NCI-H2227 treated with DMSO at 0.1 percent for 48 hours (cell line): ENCODE results near the gene PTPN5.

ENCODE experiments used
- DNase-seq: peaks from one replicate; lab custom pipeline; 2025; lab: John Stamatoyannopoulos, UW

Gene PTPN5

DNA sequence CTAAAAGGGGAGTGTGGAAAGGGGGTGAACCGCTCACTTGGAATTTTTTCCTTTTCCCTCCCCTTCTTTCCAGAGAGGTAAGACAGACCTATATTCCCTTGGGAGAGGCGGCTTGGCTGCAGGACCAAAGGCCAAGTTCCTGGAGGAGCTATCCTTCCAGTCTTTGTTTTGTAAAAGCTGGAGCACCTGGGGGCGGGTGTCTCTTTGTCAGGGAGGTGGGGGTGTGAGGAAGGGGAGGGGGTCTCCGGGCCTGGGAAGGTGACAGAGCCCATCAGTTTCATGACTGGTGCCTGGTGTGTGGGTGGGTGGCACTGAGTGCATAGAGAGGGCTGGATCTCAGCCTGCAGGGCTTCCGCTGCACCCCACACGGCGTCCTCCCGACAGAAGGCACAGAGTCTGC is 18.5 kb downstream of the PTPN5 start:
- DNase-seq, result no peak

DNA sequence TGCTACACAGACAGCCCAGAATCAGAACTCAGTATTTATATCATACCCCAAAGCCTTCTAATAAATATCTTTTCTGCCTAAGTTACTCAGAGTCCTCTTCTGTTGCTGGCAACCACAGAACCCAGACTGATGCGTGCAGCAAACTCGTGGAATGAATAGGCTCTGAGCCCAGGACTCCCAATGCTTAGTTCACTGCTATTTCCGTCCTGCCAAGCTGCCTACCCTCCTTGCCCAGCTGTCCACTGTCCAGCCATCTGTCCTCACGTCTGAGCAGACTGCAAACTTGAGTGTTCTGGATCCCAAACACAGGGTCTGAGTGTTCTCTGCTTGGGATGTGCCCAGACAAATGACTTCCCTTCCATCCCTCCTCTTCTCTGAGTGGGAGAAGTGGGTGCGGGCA is 19.4 kb downstream of the PTPN5 start:
- DNase-seq, result no peak

- DNase-seq, result no peak
These were observed 20.1 kb downstream of the PTPN5 start for GRCh38 chr11:18771266-18772035.

DNA sequence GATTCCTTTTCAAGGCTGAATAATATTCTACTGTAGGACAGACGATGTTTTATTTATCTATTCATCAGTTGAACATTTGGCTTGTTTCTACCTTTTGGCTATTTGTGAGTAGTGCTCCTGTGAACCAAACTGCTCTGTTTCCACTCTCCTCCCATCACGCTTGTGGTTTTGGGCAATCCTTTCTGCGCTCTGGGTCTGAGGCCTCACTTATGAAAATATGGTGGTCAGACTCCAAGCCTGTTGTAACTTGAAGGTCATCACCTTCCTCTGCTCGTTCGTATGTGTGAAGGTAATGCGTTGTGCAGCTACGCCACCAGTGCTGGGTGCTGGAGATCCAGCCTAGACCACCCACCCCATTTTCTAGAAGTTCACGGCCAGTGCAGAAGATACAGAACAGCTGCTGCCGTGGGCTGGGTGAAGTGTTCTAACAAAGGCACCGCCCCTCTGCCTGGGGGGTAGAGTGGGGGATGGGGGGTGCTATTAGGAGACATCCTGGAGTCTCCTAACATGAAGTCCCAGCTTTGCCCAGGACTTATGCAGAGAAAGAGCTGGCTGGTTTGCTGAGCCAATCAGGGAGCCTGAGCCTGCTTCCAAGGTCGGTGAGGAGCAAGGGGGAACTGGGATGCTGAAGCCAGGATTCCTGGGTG is 21.0 kb downstream of the PTPN5 start:
- no peak for DNase-seq

- DNase-seq, result no peak
These were observed 21.7 kb downstream of the PTPN5 start for GRCh38 chr11:18769802-18770456.

DNA sequence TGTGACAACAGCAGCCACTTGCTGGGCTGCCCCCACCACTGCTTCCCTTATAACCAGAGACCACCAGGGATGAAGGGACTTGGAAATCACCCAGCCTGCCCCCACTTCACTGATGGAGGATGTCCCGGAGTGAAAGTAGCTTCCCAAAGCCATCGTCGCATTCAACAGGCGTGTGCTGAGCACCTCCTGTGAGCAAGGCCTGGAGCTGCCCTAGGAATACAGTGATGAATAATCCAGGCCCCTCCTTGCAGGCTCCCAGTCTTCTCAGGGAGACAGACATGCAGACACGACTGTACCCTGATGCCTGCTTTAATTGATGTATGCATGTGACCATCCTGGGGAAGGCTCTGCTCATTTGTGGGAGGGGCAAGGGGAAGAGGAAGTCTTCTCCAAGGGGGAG is 22.6 kb downstream of the PTPN5 start:
- DNase-seq, result no peak

GRCh38 chr11:18768472-18768901 is 23.1 kb downstream of the PTPN5 start:
- no peak for DNase-seq

GRCh38 chr11:18766015-18766414 is 25.6 kb downstream of the PTPN5 start:
- DNase-seq, result no peak

DNA sequence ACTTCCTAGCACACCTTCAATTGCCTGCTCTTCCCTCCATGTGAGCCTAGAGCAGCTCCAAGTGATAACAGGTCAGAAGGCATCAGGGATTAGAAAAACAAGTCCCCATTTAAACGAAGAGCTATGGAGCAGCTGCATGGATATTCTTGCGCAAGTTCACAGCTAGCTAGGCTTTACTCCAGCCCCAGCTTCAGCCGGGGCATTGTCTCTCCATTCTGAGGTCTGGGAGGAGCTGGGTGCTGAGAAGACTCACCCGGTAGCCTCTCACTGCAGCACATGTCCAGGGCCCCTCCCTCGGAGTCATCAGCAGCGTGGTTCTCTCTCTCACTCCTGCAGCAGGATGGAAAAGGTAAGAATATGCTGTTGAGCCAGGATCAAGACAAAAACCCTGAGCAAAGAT is 26.0 kb downstream of the PTPN5 start:
- no peak for DNase-seq

DNA sequence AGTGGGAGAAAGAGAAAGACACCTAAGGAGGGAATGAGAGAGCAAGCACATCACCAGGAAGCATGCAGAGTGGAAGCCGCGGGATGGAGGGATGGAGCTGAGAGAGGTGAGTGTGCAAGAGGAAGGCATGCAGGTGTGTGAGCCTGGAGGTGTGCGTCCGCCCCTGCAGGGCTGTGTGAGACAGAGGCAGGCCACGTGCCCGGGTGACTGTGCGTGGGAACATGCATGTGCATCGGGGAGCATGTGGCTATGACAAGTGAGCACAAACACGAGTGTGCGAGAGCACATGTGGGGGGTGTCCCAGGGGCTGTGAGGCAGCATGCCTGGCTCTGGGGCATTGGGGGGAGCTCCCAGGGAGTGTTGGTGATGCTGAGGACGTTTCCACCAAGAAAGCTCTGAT is 29.9 kb downstream of the PTPN5 start:
- no peak for DNase-seq

GRCh38 chr11:18761144-18761543 is 30.5 kb downstream of the PTPN5 start:
- DNase-seq, result no peak

DNA sequence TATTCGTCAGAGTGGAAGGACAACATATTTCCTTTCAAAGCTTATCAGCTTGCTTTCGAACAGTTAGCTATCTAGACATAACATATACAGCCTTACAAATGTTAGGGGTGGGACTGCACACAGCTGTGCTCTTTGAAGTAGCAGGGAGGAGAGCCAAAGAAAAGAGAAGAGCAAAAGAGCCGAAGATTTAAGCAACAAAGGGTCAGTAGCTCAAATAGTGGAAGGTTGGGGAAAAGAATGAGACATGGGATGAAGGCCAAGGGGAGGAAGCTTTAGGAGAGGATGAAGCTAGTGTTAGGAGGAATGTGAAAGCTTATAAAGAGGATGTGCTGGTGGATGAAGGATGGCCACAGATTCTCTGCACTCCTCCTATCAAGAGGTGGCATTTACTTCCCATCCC is 33.8 kb downstream of the PTPN5 start:
- DNase-seq, result no peak

DNA sequence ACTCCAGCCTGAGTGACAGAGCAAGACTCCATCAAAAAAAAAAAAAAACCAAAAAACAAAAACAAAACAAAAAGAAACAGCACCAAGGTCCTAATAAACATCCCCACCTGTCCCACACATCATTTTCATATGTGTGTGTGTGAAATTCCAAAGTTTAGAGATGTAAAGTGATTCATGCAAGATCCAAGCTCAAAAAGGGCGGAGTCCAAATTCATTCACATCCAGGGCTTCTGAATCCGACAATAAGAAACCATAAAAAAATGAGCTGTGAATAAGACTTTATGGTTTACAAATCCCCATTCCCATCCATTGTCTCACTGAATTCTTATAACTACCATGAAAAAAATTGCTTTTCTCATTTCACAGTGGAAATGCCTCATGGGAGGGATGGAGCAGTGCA is 34.7 kb downstream of the PTPN5 start:
- no peak for DNase-seq

GRCh38 chr11:18754308-18754707 is 37.3 kb downstream of the PTPN5 start:
- no peak for DNase-seq

DNA sequence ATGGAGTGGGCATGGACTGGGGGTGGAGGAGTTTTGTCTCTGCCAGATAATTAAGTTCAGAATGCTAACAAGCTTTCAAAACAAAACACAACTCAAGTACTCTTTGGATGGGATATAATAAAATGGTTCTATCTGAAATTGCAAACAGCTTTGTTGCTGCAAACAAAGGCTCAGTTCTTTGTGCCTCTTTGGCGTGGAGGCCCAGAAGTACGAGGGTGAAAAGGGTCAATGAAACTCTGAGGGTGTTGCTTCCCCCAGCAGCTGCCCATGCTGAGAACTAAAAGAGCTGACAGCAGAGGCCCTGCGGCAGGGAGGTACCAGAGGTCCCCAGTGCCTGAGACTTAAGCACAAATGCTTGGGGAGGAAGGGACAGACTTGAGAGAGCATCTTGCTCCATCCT is 39.1 kb downstream of the PTPN5 start:
- DNase-seq, result no peak

GRCh38 chr11:18750944-18751343 is 40.7 kb downstream of the PTPN5 start:
- no peak for DNase-seq

GRCh38 chr11:18749681-18750319 is 41.8 kb downstream of the PTPN5 start:
- DNase-seq, result no peak

DNA sequence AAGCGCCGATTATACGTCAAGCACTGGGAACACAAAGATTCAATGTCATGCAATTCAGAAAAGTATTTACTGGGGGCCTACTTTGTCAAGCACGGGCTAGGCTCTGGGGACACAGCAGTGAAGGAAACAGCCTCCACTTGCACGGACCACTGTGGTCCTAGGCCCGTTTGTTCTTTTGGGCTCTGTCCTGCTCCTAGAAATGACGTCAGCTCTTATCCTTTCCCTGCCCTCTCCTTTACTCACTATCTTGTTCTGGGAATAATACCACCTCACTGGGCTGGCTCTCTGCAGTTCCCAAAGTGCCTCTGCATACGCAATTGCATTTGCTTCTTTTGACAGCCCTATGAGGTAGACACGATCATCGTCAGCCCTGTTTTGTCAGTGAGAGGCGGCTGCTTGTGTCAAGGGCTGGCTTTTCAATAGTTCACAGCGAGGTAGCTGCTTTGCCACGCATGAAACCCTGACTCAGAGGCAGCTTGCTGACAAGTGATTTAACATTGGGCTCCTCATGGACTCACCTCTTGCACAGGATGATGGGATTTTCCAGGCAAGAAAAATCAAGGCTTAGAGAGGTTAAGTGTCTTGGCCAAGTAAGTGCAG is 42.7 kb downstream of the PTPN5 start:
- DNase-seq, result no peak

GRCh38 chr11:18745251-18745650 is 46.3 kb downstream of the PTPN5 start:
- no peak for DNase-seq

- DNase-seq, result no peak
These were observed 47.6 kb downstream of the PTPN5 start for GRCh38 chr11:18743900-18744514.

GRCh38 chr11:18743365-18743764 is 48.2 kb downstream of the PTPN5 start:
- no peak for DNase-seq

GRCh38 chr11:18741783-18742182 is 49.8 kb downstream of the PTPN5 start:
- no peak for DNase-seq
